GM19193 (cell line): ENCODE measurements around the gene CFTR.

Experiments used
- POLR2A ChIP-seq: IDR thresholded peaks from 4 replicates; pipeline ENCODE4 v1.6.1; 2011; ENCODE audit not compliant: insufficient read depth, insufficient read length; ENCODE audit errors: extremely low read depth

The CFTR gene

GRCh38 chr7:117606132-117606531, 126.3 kb downstream of the CFTR start:
- no peak for TF ChIP-seq POLR2A

GRCh38 chr7:117610396-117610795, 130.6 kb downstream of the CFTR start:
- TF ChIP-seq POLR2A: no peak

GRCh38 chr7:117612637-117613036, 132.8 kb downstream of the CFTR start:
- no peak for TF ChIP-seq POLR2A

- TF ChIP-seq POLR2A: no peak
These were observed 136.9 kb downstream of the CFTR start for GRCh38 chr7:117616694-117617093.

GRCh38 chr7:117619681-117620080, 139.9 kb downstream of the CFTR start:
- TF ChIP-seq POLR2A: no peak

GRCh38 chr7:117621075-117621618, 141.3 kb downstream of the CFTR start:
- no peak for TF ChIP-seq POLR2A

GRCh38 chr7:117623606-117624005, 143.8 kb downstream of the CFTR start:
- TF ChIP-seq POLR2A: no peak

- TF ChIP-seq POLR2A: no peak
These were observed 150.7 kb downstream of the CFTR start for GRCh38 chr7:117630501-117630900.

- TF ChIP-seq POLR2A: no peak
These were observed 151.2 kb downstream of the CFTR start for GRCh38 chr7:117630907-117631564.

- no peak for TF ChIP-seq POLR2A
These were observed 151.8 kb downstream of the CFTR start for GRCh38 chr7:117631652-117632051.

GRCh38 chr7:117637937-117638336, 158.1 kb downstream of the CFTR start:
- TF ChIP-seq POLR2A: no peak

- TF ChIP-seq POLR2A: no peak
These were observed 160.1 kb downstream of the CFTR start for GRCh38 chr7:117639966-117640365.

GRCh38 chr7:117640465-117640864, 160.6 kb downstream of the CFTR start:
- TF ChIP-seq POLR2A: no peak

GRCh38 chr7:117645481-117646165, 165.8 kb downstream of the CFTR start:
- TF ChIP-seq POLR2A: no peak

- TF ChIP-seq POLR2A: no peak
These were observed 168.5 kb downstream of the CFTR start for GRCh38 chr7:117648203-117648866.
